HUES6 (cell line): ENCODE results near the gene ATRIP.
"Not testable (repeated sequence)": the region's sequence is repeated elsewhere in the genome, so short reads cannot be mapped to it uniquely, and the experiment has no call there.

ENCODE experiments used
- H3K27ac ChIP-seq: 2 replicates; pipeline ENCODE4 v1.7.0; 2013; ENCODE audit warnings: low read depth, mild to moderate bottlenecking, low read length, inconsistent platforms
- H3K27me3 ChIP-seq: 2 replicates; pipeline ENCODE4 v1.6.1; 2013; ENCODE audit warnings: low read length; ENCODE audit not compliant: control insufficient read depth, insufficient read depth
- H3K36me3 ChIP-seq: 2 replicates; pipeline ENCODE4 v1.6.1; 2013; ENCODE audit warnings: low read length; ENCODE audit not compliant: control insufficient read depth, insufficient read depth
- H3K4me1 ChIP-seq: 2 replicates; pipeline ENCODE4 v1.6.1; 2013; ENCODE audit warnings: low read length; ENCODE audit not compliant: control insufficient read depth, insufficient read depth
- H3K4me3 ChIP-seq: 2 replicates; pipeline ENCODE4 v1.5.1; 2013; ENCODE audit warnings: low read depth, low read length
- H3K9ac ChIP-seq: one replicate; pipeline ENCODE4 v1.6.1; 2013; ENCODE audit warnings: mild to moderate bottlenecking, low read length
- H3K9me3 ChIP-seq: 2 replicates; pipeline ENCODE4 v1.6.1; 2013; ENCODE audit warnings: low read depth, low read length; ENCODE audit not compliant: control insufficient read depth, insufficient read depth

The ATRIP gene

GRCh38 chr3:48446425-48447193 is at the start of gene ATRIP:
Gene ATRIP, plus strand, starts transcription at chr3:48446737. Its CDS starts 109 bp downstream, at chr3:48446846.
- Histone ChIP-seq H3K9ac (peak within 1 kb of the TSS; percentile 96), H3K9me3 (no peaks in the 10 kb centered on the region), H3K27me3 (no peaks in the 10 kb centered on the region), H3K36me3 (peaks cover 44% of the 10 kb centered on the region), H3K27ac (peak within 1 kb of the TSS; percentile 70; the same call in 1 of the 2 replicates), H3K4me1 (peaks cover 14% of the 10 kb centered on the region; the same call in 1 of the 2 replicates), H3K4me3 (peak within 1 kb of the TSS; percentile 100)

DNA sequence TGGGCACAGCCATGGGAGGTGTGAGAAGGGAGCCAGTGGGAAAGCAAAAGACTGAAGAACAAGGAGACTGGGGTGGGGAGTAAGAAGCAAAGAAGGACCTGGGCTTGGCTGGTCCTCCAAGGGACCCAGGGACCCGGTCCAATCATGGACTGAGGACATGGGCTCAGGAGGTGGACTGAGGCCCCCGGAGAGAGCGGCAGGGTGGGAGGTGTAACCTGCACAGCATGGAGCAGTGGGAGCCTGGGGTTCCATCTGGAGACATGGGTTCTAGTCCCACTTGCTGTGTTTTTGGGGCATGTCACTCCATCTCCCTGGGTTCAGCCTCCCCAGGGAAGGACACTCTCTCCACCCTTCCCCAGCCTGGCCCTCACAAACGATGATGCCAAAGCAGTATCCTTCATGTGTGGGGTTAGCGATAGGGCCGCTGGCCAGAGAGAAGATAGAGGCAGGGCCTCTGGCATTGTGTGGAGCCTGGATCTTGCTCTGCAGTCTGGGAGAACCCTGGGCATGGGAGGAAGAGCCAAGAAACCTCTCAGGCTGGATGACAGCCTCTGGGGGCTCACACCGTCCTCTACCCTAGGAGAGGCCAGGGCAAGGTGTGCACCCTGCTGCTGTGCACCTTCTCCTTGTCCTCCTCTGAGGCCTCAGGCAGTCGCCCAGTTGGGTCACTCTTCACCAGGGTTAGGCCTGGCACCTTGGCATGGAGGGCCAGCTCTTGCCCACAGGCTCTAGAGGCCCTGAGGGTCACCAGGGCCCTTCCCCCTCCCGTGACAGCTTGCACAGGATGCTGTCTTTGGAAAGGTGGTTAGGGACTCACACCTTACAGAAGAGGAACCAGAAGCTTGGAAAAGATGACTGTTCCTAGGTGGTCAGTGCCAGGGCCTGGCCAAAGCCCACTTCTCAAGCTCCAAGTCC is 48.5 kb upstream of the ATRIP start:
- Histone ChIP-seq H3K36me3 (peaks cover 10% of the 10 kb centered on the region), H3K27ac (no peak overlapping the region), H3K4me3 (no peak overlapping the region), H3K9me3 (no peaks in the 10 kb centered on the region), H3K4me1 (peaks cover 7% of the 10 kb centered on the region), H3K9ac (no peak overlapping the region), H3K27me3 (no peaks in the 10 kb centered on the region)

GRCh38 chr3:48398701-48399386 is 47.7 kb upstream of the ATRIP start:
- H3K9ac ChIP-seq: no peak overlapping the region
- peaks cover 7% of the 10 kb centered on the region for H3K4me1 ChIP-seq
- no peaks in the 10 kb centered on the region for H3K9me3 ChIP-seq
- H3K27me3 ChIP-seq: no peaks in the 10 kb centered on the region
- no peak overlapping the region for H3K4me3 ChIP-seq
- H3K36me3 ChIP-seq: peaks cover 18% of the 10 kb centered on the region
- H3K27ac ChIP-seq: no peak overlapping the region

DNA sequence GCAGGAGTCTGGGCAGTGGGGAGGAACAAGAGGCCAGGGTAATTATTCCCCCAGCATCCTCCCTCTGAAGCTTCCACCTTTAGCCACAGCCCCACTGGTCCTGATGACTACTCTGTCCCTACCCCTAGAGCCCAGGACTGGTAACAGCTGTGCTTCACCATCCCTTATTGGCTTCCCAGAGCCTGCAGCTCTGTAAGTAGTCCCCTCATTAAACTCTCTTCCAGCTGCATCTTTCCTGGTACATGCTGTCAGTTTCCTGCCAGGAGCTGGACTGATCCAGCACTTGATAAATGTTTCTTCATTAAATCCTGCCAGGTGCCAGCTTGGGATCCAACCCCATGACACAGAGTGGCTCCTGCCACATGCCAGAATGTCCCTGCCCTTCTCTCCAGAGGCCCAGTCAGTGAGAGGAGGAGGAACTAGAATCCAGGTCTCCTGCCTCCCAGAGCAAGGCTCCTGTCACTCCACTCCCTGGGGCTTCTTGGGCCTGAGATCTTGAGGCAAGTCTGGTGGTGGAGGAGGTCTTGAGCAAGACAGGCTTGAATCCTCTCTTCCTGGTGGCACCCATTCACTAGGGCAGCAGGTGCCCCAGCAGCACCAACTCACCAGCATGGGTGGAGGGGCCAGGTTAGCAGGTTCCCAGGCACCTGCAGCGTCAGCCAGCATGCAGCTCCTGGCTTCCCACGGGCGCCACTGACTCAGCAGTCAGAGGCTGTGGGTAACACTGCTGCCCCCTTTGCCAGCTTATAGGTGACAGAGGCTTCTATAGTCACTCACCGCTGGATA is 47.0 kb upstream of the ATRIP start:
- Histone ChIP-seq H3K4me1 (peaks cover 7% of the 10 kb centered on the region), H3K27ac (no peak overlapping the region), H3K9me3 (no peaks in the 10 kb centered on the region), H3K4me3 (no peak overlapping the region), H3K27me3 (no peaks in the 10 kb centered on the region), H3K36me3 (peaks cover 26% of the 10 kb centered on the region), H3K9ac (no peak overlapping the region)

DNA sequence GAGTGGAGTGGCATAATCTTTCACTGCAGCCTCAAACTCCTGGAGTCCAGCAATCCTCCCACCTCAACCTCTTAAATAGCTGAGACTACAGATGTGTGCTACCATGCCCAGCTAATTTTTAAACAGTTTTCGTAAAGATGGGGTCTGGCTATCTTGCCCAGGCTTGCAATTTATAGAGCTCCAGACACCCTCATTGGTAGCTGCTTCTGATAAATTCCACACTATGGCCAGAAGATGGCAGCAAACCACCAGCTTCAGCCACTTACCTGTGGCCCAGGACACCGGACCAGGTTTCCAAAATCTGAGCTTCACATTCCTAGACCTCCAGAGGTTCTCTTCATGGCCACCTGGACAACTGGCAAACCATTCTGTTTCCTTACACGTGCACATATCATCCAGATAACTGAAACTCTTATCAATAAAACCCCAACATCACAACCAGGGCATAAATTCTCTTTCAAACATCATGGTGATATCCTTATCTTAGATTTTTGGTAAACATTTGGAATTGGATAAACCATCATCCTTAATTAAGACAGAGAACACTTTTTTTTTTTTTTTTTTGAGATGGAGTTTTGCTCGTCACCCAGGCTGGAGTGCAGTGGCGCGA is 45.6 kb upstream of the ATRIP start:
- H3K27me3 ChIP-seq: no peaks in the 10 kb centered on the region
- no peak overlapping the region for H3K4me3 ChIP-seq
- no peak overlapping the region for H3K9ac ChIP-seq
- no peak overlapping the region for H3K27ac ChIP-seq
- peaks cover 39% of the 10 kb centered on the region for H3K36me3 ChIP-seq
- no peaks in the 10 kb centered on the region for H3K9me3 ChIP-seq
- H3K4me1 ChIP-seq: peaks cover 7% of the 10 kb centered on the region

GRCh38 chr3:48401434-48401901 is 45.1 kb upstream of the ATRIP start:
- not testable (repeated sequence) for H3K4me1 ChIP-seq, H3K27ac ChIP-seq, H3K27me3 ChIP-seq, H3K4me3 ChIP-seq, H3K9ac ChIP-seq, H3K9me3 ChIP-seq
- peaks cover 45% of the 10 kb centered on the region for H3K36me3 ChIP-seq

- H3K4me3 ChIP-seq: no peak overlapping the region
- no peaks in the 10 kb centered on the region for H3K27me3 ChIP-seq
- H3K9me3 ChIP-seq: no peaks in the 10 kb centered on the region
- H3K27ac ChIP-seq: no peak overlapping the region
- peaks cover 7% of the 10 kb centered on the region for H3K4me1 ChIP-seq
- H3K36me3 ChIP-seq: peaks cover 53% of the 10 kb centered on the region
- no peak overlapping the region for H3K9ac ChIP-seq
Measured at GRCh38 chr3:48402281-48402732, 44.2 kb upstream of the ATRIP start.

DNA sequence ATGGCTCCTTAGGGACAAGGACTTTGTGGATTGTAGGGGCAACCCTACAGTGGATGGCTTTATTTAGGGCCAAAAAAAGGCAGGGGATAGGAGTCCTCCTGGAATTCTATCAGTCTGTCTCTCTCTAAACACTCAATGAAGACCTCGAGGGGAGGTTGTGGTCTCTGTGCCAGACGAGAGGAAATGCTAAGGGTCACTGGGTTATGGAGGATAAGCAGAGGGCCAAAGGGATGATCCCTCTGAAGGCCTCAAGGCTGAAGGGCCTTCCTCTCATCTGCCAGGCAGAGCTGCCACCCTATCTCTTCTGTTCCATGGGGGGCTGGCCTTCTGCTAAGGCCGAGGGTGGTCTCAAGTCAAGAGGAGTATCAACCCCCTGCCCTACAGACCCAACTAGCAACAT is 43.6 kb upstream of the ATRIP start:
- H3K4me3 ChIP-seq: no peak overlapping the region
- H3K36me3 ChIP-seq: peaks cover 59% of the 10 kb centered on the region
- peaks cover 7% of the 10 kb centered on the region for H3K4me1 ChIP-seq
- no peaks in the 10 kb centered on the region for H3K27me3 ChIP-seq
- H3K9me3 ChIP-seq: no peaks in the 10 kb centered on the region
- H3K9ac ChIP-seq: no peak overlapping the region
- H3K27ac ChIP-seq: no peak overlapping the region

DNA sequence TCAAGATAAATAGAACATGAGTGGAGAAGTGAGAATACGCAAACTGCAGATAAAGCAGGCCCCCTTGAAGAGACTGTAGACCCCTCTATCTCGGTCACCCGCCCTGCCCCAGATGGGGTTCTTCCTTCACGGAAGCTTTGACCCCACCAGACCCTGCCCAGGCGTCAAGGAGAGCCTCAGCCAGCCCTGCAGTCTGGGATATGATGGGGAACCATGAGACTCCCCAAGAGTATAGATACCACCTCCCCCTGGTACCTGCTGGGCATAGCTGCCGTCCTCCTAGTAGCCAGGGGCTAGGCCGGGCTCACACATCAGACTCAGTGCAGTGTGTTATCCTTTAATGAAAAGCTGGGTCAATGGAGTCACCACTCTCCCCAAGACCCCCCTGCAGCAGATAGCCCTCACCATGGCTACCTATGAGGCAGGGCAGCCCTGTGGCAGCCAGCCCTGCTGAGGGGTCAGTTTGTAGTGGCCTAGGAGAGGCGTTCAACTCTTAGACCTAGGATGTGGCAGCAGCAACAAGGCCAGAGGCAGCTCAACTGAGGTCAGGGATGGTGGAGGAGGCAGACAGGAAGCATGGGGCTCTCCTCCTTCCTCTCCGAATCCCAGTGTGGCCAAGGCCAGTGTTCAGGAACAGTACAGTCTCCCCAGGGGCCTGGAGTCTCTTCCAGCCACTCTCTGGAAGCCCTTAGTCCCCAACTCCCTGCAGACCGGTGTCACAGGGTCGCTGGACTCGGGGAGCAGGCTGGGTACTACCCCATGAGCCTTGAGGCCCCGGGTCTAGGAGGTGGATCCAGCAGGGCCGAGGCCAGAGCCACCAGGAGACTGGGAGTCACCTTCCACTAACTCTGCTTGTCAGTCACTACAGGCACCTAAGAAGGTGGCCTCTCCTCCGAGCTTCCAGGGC is 42.8 kb upstream of the ATRIP start:
- Histone ChIP-seq H3K4me1 (peaks cover 5% of the 10 kb centered on the region), H3K27me3 (no peaks in the 10 kb centered on the region), H3K27ac (no peak overlapping the region; the same call in 1 of the 2 replicates), H3K9me3 (no peaks in the 10 kb centered on the region), H3K36me3 (peaks cover 67% of the 10 kb centered on the region), H3K4me3 (no peak overlapping the region), H3K9ac (no peak overlapping the region)
